H54 (cell line): ENCODE results near the gene CTNS.

Source experiments
- DNase-seq: peaks from one replicate; pipeline ENCODE4 v3.0.0; 2011; ENCODE audit warnings: low spot score, mixed read lengths; ENCODE audit not compliant: insufficient read length
- FAIRE-seq: peaks from 3 replicates; lab custom pipeline; 2011; peaks lifted over from hg19 to GRCh38; lab: Jason Lieb, UNC
- POLR2A ChIP-seq: IDR thresholded peaks from 2 replicates; pipeline ENCODE4 v1.6.1; 2011; ENCODE audit warnings: low read depth, mild to moderate bottlenecking, low read length

The CTNS gene

DNA sequence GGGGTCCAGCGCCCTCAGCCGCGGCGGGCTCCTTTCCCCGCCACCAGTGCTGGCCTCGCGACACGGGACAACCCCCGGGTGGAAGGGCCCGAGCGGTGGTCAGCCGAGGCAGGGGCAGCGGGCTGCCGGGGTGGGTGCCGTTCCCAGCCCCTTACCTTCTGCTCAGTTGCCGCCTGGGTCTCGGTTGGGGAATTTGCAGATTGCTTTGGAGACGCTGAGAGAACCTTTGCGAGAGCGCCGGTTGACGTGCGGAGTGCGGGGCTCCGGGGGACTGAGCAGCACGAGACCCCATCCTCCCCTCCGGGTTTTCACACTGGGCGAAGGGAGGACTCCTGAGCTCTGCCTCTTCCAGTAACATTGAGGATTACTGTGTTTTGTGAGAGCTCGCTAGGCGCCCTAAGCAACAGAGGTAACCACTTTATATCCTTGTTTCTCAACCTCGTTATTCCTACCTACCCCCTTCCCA, 381 bp downstream of the CTNS start:
- no peak for TF ChIP-seq POLR2A
- FAIRE-seq (no peak), DNase-seq (no peak)

DNA sequence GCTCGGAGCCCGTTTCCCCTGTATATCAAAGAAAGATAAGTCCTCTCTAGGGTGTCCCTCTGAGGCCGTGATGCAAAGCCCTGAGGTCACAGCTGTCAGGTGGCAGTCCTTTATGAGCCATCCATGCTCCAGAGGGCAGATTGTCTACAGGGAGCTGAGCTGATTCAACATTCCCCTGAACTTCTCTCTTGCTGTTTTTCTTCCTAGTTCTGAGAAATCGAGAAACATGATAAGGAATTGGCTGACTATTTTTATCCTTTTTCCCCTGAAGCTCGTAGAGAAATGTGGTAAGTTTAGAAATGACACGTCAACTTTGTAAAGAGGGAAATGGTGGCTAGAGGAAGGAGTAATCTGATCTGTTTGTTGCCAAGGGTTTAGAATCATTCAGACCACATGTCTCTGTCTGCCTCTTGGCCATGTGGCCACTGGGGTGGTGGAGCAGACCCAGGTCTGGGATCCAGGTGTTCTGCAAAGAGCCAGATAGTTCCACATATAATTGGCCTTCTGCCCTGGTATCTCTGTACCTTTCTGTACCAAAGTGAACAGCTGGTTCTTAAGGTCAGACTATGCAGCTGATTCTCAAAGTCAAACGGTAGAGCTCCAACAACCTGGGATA, 3.5 kb downstream of the CTNS start:
- DNase-seq = no peak
- no peak for FAIRE-seq
- TF ChIP-seq POLR2A = no peak

DNA sequence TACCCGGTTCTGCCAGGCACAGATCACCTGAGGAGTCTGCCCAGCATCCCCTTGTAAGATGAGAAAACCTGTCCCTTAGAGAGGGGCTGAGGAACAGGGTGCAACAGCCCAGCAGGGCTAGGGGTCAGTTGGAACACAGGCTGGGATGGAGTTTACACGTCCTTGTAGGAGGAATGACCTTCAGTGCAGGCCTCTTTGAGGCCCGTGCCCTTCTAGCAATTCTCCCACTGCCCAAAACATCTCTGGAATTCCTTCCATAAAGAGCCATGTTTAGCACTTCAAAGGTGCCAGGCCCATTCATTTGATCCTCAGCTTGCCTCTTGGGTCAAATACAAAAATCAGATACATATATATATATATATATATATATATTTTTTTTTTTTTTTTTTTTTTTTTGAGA, 4.5 kb downstream of the CTNS start:
- TF ChIP-seq POLR2A = no peak
- no peak for FAIRE-seq
- no peak for DNase-seq

DNA sequence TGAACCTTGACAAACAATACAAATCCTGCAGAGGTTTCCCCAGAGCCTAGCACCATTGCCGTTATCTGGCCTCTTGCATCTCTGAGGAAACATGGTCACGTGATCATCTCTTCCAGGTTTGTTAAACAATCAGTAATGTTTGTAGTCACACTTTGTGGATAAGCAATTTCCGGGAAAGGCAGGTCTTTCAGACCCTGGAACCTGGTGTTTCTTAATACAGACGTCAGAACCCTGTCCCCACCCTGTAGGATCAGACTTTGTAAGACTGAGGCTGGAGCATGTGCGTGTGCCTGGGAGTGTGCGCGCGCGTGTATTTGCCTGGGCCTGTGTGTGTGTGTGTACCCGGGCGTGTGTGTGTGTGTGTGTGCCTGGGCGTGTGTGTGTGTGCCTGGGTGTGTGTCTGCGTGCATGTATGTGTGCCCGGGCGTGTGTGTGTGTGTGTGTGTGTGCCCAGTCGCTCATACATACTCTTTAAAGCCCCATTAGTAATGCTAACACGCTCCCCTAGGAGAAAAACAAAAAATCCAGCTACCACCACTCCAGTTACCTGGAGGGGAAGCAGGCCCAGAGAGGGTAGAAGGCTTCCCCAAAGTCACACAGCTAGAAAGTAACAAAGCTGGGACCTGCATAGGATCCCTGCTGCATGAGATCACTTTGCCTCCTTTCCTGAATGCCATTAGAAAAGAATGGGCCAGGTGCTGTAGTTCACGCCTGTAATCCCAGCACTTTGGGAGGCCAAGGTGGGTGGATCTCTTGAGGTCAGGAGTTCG, 5.3 kb downstream of the CTNS start:
- no peak for FAIRE-seq
- no peak for TF ChIP-seq POLR2A
- DNase-seq = no peak

DNA sequence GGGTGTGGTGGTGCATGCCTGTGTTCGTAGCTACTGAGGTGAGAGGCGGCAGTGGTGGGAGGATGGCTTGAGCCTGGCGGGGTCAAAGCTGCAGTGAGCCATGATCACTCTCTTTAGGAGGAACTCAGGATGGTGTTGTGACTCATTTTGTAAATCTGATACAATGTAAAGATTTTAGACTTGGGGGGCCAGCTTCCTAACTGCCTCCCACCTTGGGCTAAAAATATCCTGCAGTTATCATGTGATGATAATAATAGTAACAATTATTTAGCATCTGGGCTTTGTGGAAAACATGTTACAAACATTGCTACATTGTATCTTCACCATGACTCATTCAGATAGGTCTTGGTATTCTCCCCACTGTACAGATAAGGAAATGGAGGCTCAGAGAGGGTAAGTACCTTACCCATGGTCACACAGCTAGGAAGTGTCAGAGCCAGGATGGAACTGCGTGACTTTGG, 7.4 kb downstream of the CTNS start:
- no peak for TF ChIP-seq POLR2A
- DNase-seq (no peak), FAIRE-seq (no peak)

DNA sequence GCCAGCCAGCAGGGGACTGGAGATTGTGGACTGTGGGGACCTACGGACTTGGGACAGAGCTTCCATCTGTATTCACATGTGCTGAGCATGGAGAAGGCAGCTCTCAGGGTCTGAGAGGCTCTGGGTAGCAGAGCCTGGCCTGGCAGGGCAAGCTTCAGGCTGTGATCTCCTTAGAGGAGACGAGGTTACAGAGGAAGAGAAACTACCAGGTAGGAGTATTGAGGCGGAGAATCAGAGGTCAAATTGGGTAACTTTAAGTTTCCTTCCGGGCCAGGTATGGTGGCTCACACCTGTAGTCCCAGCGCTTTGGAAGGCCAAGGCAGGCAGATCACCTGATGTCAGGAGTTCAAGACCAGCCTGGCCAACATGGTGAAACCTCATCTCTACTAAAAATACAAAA, 8.8 kb downstream of the CTNS start:
- no peak for TF ChIP-seq POLR2A
- DNase-seq (no peak), FAIRE-seq (no peak)

DNA sequence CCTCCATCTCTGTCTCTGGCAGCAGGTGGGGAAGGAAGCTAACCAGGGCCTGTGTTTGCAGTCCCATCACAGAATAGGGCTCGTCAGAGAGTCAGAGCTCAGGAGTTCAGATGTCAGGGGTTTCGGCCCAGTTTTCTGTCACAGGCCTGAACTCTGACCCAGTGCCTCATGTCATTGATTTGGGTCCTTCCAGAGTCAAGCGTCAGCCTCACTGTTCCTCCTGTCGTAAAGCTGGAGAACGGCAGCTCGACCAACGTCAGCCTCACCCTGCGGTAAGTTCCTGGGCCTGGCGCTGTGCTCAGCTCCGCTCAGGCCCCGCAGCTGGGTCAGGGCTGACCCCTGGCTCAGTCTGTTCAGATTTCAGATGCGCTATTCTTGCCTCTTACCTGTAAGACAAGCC, 10.7 kb downstream of the CTNS start:
- no peak for DNase-seq
- no peak for TF ChIP-seq POLR2A
- FAIRE-seq = no peak

DNA sequence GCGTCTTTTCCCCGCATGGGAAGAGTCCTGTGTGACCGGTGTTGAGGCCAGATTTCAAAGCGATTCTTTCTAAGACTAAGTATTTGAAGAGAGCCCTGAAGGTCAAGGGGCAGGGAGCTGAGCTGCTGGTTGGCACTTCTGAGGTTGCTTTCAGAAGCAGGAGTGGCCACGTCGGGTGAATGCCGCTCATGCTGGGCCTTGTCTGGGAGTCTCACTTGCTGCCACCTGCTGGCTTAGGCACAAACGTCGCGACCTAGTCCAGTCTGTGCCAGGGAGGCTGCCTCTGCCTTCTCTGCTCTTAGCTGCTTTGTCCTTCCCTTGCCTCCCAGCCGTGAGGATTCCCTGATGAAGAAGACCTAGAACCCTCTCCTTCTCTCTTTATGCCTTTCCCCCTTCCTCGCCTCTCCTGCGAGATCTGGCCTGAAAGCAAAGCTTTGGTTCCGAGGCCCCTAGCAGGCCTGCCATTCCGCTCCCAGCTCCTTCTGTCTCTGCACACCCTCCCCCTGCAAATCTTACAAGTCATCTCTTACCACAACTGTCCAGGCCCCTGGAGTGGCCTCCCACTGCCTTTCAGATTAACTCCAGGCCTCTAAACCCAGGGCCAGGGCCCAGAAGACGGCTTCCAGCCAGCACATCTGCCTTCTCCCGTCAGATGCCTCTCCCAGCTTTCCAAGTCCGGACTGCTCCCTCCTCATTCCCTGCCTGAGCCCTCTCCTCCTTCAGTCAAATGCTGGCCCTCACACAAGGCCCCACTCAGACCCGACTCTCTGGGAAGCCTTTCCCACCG, 11.4 kb downstream of the CTNS start:
- TF ChIP-seq POLR2A = no peak
- no peak for FAIRE-seq
- no peak for DNase-seq

DNA sequence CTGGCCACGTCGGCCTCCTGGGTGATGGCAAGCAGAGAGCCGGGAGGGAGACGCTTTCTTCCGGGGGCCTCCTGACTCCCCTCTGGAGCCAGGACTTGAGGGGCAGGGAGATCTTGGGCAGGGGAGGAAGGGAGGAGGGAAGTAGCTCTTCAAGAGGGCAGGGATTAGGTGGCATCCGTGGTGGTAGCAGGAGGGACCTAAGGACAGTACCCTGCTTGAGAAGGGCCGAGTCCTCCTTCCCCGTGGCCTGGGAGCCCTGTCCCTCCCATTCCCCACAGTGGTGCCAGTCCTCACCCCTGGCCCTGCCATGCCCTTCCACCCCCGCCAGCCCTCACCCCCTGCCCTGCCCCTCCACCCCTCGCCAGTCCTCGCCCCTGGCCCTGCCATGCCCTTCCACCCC, 19.2 kb downstream of the CTNS start:
- DNase-seq (no peak), FAIRE-seq (no peak)
- TF ChIP-seq POLR2A = no peak

DNA sequence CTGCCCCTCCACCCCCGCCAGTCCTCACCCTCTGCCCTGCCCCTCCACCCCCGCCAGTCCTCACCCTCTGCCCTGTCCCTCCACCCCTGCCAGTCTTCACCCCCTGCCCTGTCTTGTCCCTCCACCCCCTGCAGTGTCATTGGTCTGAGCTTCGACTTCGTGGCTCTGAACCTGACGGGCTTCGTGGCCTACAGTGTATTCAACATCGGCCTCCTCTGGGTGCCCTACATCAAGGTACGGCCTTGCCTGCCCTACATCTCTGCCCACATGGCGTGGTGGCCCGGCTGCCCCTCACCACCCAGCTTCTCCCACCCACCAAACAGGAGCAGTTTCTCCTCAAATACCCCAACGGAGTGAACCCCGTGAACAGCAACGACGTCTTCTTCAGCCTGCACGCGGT, 19.8 kb downstream of the CTNS start:
- no peak for FAIRE-seq
- TF ChIP-seq POLR2A = no peak
- no peak for DNase-seq

DNA sequence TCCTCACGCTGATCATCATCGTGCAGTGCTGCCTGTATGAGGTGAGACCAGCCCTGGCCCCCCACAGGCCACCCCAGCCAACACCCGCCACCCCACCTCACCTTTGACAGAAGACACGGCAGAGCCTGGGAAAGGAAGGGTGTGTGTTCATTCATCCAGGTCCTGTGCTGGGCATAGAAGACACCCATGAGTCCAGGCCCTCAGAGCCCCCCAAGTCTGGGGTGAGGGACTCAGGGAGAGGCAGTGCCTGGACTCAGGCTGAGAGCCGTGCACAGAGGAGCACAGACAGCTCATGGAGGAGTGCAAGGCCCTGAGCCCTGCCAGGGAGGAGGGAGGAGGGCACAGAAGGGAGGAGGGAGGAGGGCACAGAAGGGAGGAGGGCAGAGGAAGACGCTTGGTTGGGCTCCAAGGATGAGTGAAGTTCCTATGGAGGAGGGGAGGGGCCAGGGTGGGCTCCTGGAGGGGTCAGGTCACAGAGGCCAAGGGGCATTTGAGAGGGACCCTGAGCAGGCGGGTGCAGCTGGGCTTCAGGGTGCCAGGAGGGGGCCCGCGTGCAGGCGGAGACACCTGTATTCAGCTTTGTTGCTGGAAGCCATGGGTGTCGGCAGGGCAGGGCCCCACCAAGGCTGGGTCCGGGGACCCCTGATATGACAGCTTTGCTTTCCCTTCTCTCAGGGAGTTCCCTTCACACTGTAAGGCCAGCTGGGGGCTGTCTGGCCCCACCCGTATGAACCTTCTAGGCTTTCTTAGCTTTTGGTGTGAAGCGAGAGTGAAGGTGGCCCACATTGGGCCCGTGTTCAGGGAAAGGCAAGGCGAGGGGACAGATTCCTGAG, 20.4 kb downstream of the CTNS start:
- FAIRE-seq = no peak
- no peak for TF ChIP-seq POLR2A
- no peak for DNase-seq

DNA sequence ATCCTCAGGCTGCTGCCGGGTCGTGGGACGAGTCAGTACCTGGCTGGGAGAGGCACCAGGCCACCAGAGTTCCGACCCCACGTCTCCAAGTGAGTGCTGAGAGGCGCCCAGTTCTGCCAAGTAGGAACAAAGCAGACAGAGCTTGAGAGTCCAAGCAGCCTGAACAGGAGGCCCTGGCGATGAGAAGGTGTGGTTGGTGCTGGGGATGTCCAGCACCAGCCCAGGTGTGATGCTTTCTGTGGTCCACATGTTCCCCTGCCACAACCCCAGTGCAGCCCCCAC, 21.0 kb downstream of the CTNS start:
- no peak for TF ChIP-seq POLR2A
- FAIRE-seq (no peak), DNase-seq (no peak)
